SK-N-MC (cell line): ENCODE measurements around the gene C13orf46.
A peak's percentile ranks its signal among the peaks of the same experiment; 100 is the strongest.

Experiments used
- DNase-seq: peaks from one replicate; pipeline ENCODE4 v3.0.0-alpha.2; 2011; ENCODE audit warnings: low read depth, low spot score
- H3K27ac ChIP-seq: fragments of 200-600 bp; sonication (generic); 2 replicates; pipeline ENCODE4 v1.5.1; 2016; ENCODE audit warnings: mixed run types
- H3K36me3 ChIP-seq: fragments of 200-600 bp; sonication (generic); 2 replicates; pipeline ENCODE4 v1.6.1; 2017; ENCODE audit warnings: antibody characterized with exemption, low read length, mixed read lengths; ENCODE audit not compliant: insufficient read depth
- H3K4me3 ChIP-seq: fragments of 200-600 bp; sonication (generic); 2 replicates; pipeline ENCODE4 v1.5.1; 2016
- H3K9ac ChIP-seq: fragments of 200-600 bp; sonication (generic); 2 replicates; pipeline ENCODE4 v1.8.0; 2017; ENCODE audit warnings: mixed run types, mixed read lengths; ENCODE audit not compliant: insufficient read length
- H3K9me3 ChIP-seq: fragments of 200-600 bp; sonication (generic); 2 replicates; pipeline ENCODE4 v1.6.1; 2017; ENCODE audit warnings: low read depth, mild to moderate bottlenecking, antibody characterized with exemption, low read length, moderate library complexity, mixed read lengths
- EZH2 ChIP-seq: fragments of 200-600 bp; sonication (generic); IDR thresholded peaks from one replicate; pipeline ENCODE4 v1.6.1; 2017; ENCODE audit warnings: antibody characterized with exemption
- FOXP2 ChIP-seq: optimal IDR thresholded peaks from 2 replicates; pipeline ENCODE3; 2011; ENCODE audit warnings: mild to moderate bottlenecking, moderate library complexity; ENCODE audit not compliant: insufficient read depth; ENCODE audit errors: extremely low read length, control extremely low read depth
- POLR2AphosphoS5 ChIP-seq: IDR thresholded peaks from 2 replicates; pipeline ENCODE4 v1.6.1; 2012; ENCODE audit warnings: mild to moderate bottlenecking, low read depth, low read length, borderline replicate concordance

Gene C13orf46

DNA sequence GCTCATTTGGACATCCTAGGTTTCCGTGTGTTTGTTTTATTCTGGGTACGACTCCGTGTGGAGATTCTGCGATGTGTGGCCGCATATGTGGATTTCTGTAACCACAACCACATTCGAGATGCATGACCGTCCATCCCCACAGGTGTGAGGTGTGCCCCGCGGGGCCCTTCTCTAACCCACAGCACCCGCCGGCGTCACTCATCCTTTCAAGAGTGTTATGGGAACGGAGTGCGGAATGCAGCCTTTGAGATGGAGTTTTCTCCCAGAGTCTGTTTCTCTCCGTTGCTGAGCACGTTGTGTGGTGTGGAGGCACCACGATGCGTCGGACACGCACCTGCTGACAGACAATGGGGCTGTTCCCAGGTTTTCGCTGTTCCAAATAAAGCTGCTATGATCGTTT is 40.0 kb downstream of the C13orf46 start:
- Histone ChIP-seq H3K9ac (no peak overlapping the region), H3K9me3 (no peaks in the 10 kb centered on the region), H3K4me3 (no peak overlapping the region), H3K36me3 (no peaks in the 10 kb centered on the region), H3K27ac (no peak overlapping the region)
- no peak for DNase-seq
- no peak for TF ChIP-seq EZH2
- no peak for TF ChIP-seq POLR2AphosphoS5
- no peak for TF ChIP-seq FOXP2

DNA sequence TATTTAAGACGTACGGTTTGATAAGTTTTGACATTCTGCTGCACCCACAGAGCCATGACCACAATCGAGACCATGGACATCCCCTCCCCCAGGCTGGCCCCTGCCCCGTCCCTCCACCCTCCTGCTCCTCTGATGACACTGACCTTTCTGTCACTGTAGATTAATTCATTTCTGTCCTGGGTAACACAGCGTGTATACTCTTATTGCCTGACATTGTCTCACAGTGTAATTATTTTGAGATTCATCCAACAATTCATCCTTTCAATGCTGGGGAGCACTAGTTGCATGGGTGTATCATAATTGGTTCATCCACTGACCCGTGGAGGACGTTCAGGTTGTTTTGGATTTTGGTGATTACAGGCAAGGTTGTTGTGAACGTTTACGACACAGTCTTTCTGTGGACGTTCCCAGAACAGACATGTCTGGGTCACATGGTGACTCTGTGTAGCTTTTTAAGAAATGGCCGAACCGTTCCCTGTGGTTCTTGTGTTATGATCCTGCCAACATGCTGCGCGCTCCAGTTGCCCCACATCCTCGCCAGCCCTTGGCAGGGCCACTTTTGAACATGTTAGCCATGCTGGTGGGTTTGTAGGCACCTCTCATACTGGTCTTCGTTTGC is 41.9 kb downstream of the C13orf46 start:
- DNase-seq: no peak
- Histone ChIP-seq H3K9ac (no peak overlapping the region), H3K9me3 (no peaks in the 10 kb centered on the region), H3K27ac (no peak overlapping the region), H3K36me3 (no peaks in the 10 kb centered on the region), H3K4me3 (no peak overlapping the region)
- no peak for TF ChIP-seq EZH2
- no peak for TF ChIP-seq FOXP2
- TF ChIP-seq POLR2AphosphoS5: no peak

DNA sequence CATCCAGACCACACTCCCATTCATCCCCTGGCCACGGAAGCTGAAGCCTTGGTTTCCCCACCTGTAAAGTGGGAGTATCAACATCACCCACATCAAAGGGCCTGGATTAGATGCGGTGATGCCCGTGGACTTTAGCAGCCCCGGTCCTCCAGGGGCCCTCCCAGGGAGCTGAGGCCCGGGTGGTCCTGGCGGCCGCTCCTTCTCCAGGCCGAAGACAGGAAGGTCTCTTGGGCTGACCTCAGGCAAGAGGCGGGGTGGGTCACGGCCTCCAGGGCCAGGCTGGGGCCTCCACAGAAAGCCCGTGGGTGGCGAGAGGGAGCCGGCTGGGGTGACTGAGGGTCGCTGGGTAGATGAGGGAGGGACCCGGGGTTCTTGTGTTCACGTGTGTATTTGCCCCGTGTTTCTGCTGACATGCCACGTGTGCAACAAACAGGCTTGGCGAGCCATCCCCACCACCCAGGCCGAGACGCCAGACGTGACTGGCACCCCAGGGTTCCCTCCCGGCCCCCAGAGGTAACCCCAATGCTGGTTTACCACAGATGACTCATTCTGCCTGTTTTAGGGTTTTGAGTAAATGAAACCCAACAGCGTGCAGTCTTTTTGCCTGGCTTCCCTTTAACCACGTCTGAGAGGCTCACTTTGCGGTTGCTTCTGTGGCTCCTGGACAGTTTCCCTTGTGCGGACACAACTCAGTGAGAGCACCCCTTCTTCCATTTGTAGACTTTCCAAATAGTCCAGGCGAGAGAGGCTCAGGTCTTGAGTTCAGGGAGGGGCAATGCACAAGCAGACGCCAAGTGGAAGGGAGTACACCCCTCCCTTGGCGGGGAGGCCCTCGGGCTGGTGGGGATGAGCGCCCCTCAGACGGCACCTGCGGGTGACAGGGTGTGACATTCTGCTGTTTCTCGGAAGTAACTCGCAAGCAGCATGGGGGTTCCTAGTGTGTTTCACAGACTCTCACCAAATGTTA is 42.9 kb downstream of the C13orf46 start:
- Histone ChIP-seq H3K27ac (no peak overlapping the region), H3K9ac (no peak overlapping the region), H3K4me3 (no peak overlapping the region), H3K9me3 (no peaks in the 10 kb centered on the region), H3K36me3 (no peaks in the 10 kb centered on the region)
- DNase-seq: no peak
- TF ChIP-seq FOXP2: no peak
- TF ChIP-seq EZH2: no peak
- TF ChIP-seq POLR2AphosphoS5: no peak

DNA sequence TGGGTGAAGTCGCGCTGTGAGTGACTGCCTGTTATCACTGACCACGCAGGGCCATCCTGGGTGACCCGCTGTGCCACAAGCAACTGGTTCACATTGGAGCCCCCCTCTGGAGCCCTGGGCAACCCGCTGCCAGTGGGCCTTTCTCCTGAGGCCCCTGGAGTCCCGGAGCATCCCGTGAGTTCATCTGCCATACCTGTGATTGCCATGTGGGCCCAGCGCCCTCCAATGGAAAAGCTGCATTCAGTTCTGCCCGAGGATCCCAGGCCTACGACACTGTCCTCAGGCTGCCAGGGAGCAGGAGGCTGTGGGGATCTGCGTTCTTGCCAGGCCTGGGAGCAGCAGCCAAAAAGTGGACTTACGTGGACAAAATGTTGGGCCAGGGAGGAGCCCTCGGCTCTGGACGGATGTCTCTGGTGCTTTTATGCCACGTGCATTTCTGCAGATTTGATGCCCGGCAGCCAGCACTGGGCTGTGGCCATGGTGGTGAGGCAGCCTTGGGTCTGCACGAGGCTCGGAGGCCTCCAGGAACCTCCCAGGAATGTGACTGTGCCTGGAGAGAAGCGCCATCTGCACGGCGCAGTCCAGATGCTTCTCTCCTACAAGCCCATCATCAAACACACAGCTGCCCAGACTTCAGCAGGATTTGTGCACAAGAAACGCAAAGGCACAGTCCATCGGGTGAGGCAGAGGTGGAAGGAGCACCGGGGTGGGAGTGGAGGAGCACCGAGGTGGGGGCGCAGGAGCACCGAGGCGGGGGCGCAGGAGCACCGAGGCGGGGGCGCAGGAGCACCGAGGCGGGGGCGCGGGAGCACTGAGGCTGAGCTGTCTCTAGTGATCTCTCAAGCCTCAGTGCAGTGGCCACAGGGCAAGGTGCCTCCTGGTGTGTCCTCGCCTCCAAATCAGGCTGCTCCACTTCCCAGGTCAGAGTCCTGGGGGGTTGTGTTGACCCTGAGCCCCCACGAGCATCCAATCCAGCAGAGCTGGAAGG is 44.0 kb downstream of the C13orf46 start:
- Histone ChIP-seq H3K36me3 (no peaks in the 10 kb centered on the region), H3K9ac (no peak overlapping the region), H3K4me3 (no peak overlapping the region), H3K9me3 (no peaks in the 10 kb centered on the region), H3K27ac (no peak overlapping the region)
- no peak for DNase-seq
- no peak for TF ChIP-seq EZH2
- TF ChIP-seq POLR2AphosphoS5: no peak
- no peak for TF ChIP-seq FOXP2

DNA sequence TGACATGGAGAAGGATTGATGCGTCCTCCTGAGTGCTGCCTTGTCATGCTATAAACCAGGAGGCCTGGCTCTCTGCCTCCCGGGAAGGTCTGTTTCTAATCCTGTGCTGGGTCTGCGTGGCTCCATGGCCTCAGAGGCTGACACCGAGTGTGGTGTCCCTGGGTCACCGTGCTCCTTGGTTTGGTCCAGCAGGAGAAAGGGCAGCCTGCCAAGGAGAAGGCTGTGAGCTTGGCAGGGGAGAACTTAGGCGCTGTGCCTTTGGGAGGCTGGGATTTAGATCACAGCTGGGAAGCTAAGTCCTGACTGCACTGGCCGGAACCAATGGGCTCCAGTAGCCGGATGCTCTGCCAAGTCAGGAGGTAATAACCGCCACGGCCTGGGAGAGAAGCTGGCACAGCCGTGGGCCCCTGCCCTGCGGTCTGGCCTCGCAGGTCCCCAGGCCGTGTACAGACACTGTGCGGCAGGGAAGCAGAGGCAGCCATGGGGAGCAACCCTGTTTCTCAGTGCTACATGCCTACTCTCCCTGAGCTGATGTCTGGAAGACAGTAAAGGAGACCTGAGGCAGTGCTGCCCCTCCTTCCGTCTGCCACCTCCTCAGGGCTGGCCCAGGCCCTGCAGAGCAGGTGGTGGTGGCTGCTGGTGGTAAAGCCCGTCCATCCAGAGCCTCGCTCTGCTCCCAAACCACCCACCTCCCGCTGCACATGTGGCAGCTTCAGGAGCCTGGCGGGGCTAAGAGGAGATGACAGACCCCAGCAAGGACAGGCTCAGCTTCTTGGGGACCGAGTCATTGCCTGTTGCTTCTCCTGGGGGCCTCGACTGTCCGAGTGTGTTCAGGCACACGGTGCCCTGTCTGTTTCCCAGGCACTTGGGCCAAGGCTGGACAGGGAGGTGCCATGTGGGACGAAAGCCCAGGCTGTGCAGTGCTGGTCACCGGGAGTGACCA is 44.9 kb downstream of the C13orf46 start:
- no peak for TF ChIP-seq FOXP2
- no peak for TF ChIP-seq POLR2AphosphoS5
- TF ChIP-seq EZH2: no peak
- Histone ChIP-seq H3K4me3 (peak overlapping the region; percentile 41), H3K27ac (no peak overlapping the region), H3K9ac (no peak overlapping the region), H3K36me3 (no peaks in the 10 kb centered on the region), H3K9me3 (no peaks in the 10 kb centered on the region)
- no peak for DNase-seq

DNA sequence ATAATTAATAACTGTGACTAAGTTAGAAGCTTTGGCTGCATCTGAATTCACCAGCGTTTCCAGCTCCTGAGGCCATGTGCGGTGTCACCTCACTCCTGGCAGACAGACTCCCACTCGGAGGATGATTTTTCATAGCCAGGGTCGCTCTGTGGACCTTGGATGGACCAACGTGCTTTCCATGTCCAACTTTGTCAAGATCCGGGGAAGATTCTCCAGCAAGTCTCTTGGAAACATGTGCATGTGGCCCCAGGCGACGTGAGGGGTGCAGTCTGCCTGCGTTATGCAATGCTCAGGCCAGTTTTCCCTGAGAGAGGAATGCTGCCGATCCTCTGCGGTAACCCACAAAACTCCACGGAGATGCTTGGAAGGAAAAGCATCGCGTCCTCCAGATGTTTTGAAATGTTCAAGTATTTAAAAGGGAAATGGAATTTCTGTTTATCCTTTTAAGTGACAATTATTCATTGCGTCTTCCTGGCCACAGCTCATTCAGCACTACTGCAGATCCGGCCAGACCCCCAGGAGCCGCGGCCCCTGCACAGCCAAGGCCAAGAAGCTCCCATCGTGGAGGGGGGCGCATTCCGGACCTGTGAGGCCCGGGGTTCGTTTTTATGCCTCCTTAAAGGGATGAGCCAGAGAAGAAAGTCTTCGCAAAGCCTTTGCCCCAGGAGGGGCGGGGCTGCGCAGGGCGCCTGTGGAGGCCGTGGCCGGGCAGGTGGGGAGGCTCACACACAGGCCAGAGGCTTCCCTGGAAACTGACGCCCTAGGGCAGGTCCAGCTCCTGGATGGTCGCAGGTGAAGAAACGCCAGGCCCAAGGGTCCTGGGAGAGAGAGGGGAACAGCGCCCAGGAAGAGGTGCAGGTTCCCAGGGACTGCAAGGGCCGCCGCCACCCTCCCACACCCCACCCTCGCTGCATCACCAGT is 46.0 kb downstream of the C13orf46 start:
- no peaks in the 10 kb centered on the region for H3K9me3 ChIP-seq
- H3K36me3 ChIP-seq: no peaks in the 10 kb centered on the region
- H3K4me3 ChIP-seq: peak overlapping the region; percentile 41
- peak; percentile 75 for TF ChIP-seq FOXP2
- TF ChIP-seq POLR2AphosphoS5: no peak
- no peak for TF ChIP-seq EZH2
- no peak overlapping the region for H3K27ac ChIP-seq
- peak; percentile 72 for DNase-seq
- no peak overlapping the region for H3K9ac ChIP-seq
